Hepatocyte (in vitro differentiated cells): Measurements from ENCODE around the gene MMP15.

ENCODE experiments used
- CTCF ChIP-seq: fragments of 200-600 bp; sonication (generic); IDR thresholded peaks from 2 replicates; pipeline ENCODE4 v1.5.1; 2016; ENCODE audit warnings: antibody characterized with exemption, mild to moderate bottlenecking; ENCODE audit not compliant: poor library complexity
- EZH2 ChIP-seq: fragments of 200-600 bp; sonication (generic); IDR thresholded peaks from 2 replicates; pipeline ENCODE4 v1.6.1; 2016; ENCODE audit warnings: antibody characterized with exemption, mild to moderate bottlenecking, borderline replicate concordance
- EZH2phosphoT487 ChIP-seq: fragments of 200-600 bp; sonication (generic); IDR thresholded peaks from one replicate; pipeline ENCODE4 v1.6.1; 2018; ENCODE audit warnings: antibody characterized with exemption, mild to moderate bottlenecking, low read depth, moderate library complexity; ENCODE audit not compliant: unreplicated experiment, severe bottlenecking

DNA sequence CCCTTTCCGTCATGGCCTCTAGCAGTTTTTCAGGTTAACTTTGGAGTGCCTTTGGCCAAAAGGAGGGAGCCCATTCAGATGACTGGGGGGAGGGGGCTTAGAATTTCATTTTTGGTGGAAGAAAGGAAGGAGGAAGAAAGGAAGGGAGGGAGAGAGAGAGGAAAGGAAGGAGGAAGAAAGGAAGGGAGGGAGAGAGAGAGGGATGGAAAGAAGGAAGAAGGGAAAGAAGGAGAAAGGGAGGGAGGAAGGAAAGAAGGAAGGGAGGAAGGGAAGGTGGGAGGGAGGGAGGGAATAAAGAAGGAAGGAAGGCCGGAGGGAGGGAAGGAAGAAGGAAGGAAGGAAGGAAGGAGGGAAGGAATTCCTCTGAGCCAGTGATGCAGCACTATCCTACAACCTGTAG, 25.7 kb downstream of the MMP15 start:
- no peak for TF ChIP-seq CTCF
- no peak for TF ChIP-seq EZH2
- TF ChIP-seq EZH2phosphoT487 = no peak
